HUES6 (cell line): Measurements from ENCODE around the gene KRTAP5-4.

Experiments used
- H3K27ac ChIP-seq: 2 replicates; pipeline ENCODE4 v1.7.0; 2013; ENCODE audit warnings: low read depth, mild to moderate bottlenecking, low read length, inconsistent platforms
- H3K27me3 ChIP-seq: 2 replicates; pipeline ENCODE4 v1.6.1; 2013; ENCODE audit warnings: low read length; ENCODE audit not compliant: control insufficient read depth, insufficient read depth
- H3K36me3 ChIP-seq: 2 replicates; pipeline ENCODE4 v1.6.1; 2013; ENCODE audit warnings: low read length; ENCODE audit not compliant: control insufficient read depth, insufficient read depth
- H3K4me1 ChIP-seq: 2 replicates; pipeline ENCODE4 v1.6.1; 2013; ENCODE audit warnings: low read length; ENCODE audit not compliant: control insufficient read depth, insufficient read depth
- H3K4me3 ChIP-seq: 2 replicates; pipeline ENCODE4 v1.5.1; 2013; ENCODE audit warnings: low read depth, low read length
- H3K9ac ChIP-seq: one replicate; pipeline ENCODE4 v1.6.1; 2013; ENCODE audit warnings: mild to moderate bottlenecking, low read length
- H3K9me3 ChIP-seq: 2 replicates; pipeline ENCODE4 v1.6.1; 2013; ENCODE audit warnings: low read depth, low read length; ENCODE audit not compliant: control insufficient read depth, insufficient read depth

Gene KRTAP5-4

GRCh38 chr11:1643146-1643690, 21.3 kb upstream of the KRTAP5-4 start:
- no peak overlapping the region for H3K27ac ChIP-seq

DNA sequence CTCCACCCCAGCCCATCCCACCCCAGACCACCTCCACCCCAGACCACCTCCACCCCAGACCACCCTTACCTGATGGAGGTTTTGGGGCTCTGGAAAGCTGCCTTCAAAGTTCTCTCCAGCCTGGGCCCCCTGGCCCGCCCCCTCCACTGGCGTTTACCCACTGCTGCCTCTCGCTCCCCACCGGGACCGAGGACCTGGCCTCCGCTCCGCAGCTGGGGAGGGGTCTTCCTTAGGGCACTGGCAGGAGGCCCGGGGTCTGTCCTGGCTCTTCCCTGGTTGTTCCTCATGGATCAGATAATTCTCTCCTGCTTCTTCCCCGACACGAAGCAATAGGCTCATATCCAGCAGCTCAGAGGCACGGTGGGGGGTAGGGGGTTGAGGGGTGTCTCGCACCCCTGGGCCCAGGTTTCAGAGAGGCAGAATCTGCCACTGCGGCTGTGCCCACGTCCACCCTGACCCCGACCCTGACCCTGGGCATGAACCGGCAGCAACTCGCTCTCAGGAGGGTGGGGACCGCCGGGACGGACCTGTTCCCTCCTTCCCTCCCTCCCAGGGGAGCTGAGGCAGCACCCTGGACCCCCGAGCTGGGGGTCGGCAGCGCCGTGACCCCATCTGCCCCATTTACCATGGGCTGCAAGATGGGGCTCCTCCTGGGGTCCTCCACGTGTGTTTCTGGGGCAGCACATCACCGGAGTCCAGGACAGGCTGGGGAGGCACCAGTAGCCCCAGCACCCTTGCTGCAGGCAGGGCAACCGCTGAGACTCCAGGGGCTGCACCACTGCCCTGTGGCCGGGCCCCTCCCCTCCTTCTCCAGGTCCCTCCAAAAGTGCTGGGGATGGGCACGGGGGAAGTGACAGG, 20.6 kb upstream of the KRTAP5-4 start:
- H3K27me3 ChIP-seq = peaks cover 7% of the 10 kb centered on the region; the same call in 1 of the 2 replicates
- no peak overlapping the region for H3K4me3 ChIP-seq
- no peaks in the 10 kb centered on the region for H3K36me3 ChIP-seq
- no peak overlapping the region for H3K27ac ChIP-seq
- H3K9me3 ChIP-seq = no peaks in the 10 kb centered on the region
- H3K4me1 ChIP-seq = no peaks in the 10 kb centered on the region
- H3K9ac ChIP-seq = no peak overlapping the region

More at GRCh38 chr11:1643146-1643690, 21.3 kb upstream of the KRTAP5-4 start:
- Histone ChIP-seq H3K4me1 (no peaks in the 10 kb centered on the region), H3K4me3 (no peak overlapping the region), H3K36me3 (no peaks in the 10 kb centered on the region), H3K9me3 (no peaks in the 10 kb centered on the region), H3K9ac (no peak overlapping the region), H3K27me3 (peaks cover 7% of the 10 kb centered on the region; the same call in 1 of the 2 replicates)

GRCh38 chr11:1641096-1641495, 19.2 kb upstream of the KRTAP5-4 start:
- Histone ChIP-seq H3K9me3 (no peaks in the 10 kb centered on the region), H3K4me3 (no peak overlapping the region), H3K36me3 (no peaks in the 10 kb centered on the region), H3K4me1 (no peaks in the 10 kb centered on the region), H3K27ac (no peak overlapping the region), H3K9ac (no peak overlapping the region), H3K27me3 (peaks cover 7% of the 10 kb centered on the region; the same call in 1 of the 2 replicates)

DNA sequence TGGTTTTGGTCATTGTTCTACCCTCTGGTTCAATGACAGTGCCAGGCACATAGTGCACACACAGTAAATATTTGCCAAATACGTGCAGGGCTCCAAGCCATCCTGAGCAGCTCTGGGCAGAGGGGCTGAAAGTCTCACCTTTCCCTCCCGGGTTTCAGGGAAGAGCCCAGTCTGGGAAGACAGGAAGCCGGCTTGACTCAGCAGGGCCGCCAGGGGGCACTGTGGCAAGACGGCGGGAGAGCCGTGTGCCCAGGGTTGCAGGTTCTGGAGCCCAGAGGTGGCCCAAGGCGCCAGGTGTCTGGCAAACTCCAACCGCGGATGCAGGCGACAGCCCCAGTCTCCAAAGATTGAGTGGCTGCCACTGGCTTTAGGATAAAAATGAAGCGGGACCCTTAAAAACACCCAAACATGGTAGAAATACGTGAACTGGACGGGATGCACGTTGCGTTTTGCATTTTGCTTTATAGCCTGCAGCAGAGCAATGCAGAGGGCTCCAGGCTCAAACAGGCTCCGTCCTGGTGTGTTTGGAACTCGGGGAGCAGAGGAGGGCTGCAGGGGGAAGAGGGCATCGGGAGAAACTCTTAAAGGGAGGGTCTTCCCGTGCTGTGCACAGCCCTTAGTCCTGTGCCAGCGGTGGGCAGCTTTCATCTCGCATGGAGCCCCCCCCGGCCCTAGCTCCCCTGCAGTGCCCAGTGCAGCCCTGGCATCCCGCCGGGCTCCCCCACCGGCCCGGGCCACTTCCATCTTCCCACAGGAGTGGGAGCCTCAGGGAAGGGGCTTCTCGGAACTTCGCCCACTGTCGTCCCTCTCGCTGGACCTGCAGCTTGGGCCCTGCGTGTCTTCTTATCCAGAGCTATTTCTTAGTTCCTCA, 18.4 kb upstream of the KRTAP5-4 start:
- Histone ChIP-seq H3K36me3 (no peaks in the 10 kb centered on the region), H3K9ac (no peak overlapping the region), H3K9me3 (no peaks in the 10 kb centered on the region), H3K4me1 (no peaks in the 10 kb centered on the region), H3K27me3 (peaks cover 7% of the 10 kb centered on the region; the same call in 1 of the 2 replicates), H3K27ac (no peak overlapping the region), H3K4me3 (no peak overlapping the region)

- Histone ChIP-seq H3K27me3 (peaks cover 7% of the 10 kb centered on the region; the same call in 1 of the 2 replicates), H3K36me3 (no peaks in the 10 kb centered on the region), H3K9me3 (no peaks in the 10 kb centered on the region), H3K9ac (no peak overlapping the region), H3K4me3 (no peak overlapping the region), H3K27ac (no peak overlapping the region), H3K4me1 (no peaks in the 10 kb centered on the region)
These were observed 17.7 kb upstream of the KRTAP5-4 start for GRCh38 chr11:1639666-1640065.

GRCh38 chr11:1639102-1639620, 17.2 kb upstream of the KRTAP5-4 start:
- no peaks in the 10 kb centered on the region for H3K36me3 ChIP-seq
- H3K27ac ChIP-seq = no peak overlapping the region
- H3K9ac ChIP-seq = no peak overlapping the region
- no peaks in the 10 kb centered on the region for H3K4me1 ChIP-seq
- no peak overlapping the region for H3K4me3 ChIP-seq
- no peaks in the 10 kb centered on the region for H3K9me3 ChIP-seq
- H3K27me3 ChIP-seq = peaks cover 7% of the 10 kb centered on the region; the same call in 1 of the 2 replicates

DNA sequence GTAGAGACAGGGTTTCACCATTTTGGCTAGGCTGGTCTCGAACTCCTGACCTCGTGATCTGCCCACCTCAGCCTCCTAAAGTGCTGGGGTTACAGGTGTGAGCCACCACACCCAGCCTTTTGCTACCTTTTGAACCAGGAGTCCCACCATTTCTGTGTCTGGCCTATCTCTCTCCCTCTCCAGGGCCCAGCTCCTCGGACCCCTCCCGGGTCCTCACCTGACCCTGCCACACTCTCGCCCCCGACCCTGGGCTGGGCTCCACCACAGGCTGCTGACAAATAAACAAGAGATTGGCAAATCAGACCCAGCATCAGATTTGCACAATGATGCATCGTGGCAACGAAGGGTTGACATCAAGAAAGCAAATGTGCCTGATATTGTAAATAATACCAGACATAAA, 16.4 kb upstream of the KRTAP5-4 start:
- H3K27me3 ChIP-seq = peaks cover 7% of the 10 kb centered on the region; the same call in 1 of the 2 replicates

DNA sequence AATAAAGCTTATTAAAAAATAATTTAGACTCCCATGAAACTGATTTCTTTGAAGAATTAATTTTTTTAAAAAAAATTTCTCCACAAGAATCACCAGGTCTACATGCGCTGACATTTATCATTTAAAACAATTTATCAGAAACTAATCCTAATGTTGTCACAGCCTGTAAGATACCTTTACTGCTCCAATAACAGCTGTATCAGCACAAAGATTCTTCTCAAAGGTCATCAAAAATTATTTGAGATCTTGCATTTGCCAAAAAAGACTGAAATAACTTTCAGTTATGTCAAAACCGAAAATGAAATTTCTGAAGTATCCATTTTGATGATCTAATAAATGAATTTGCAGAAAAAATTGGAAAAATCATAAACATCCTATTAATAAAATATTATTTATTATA, 15.7 kb upstream of the KRTAP5-4 start:
- Histone ChIP-seq H3K9ac (no peak overlapping the region), H3K27ac (no peak overlapping the region), H3K27me3 (peaks cover 7% of the 10 kb centered on the region; the same call in 1 of the 2 replicates), H3K36me3 (no peaks in the 10 kb centered on the region), H3K9me3 (no peaks in the 10 kb centered on the region), H3K4me3 (no peak overlapping the region), H3K4me1 (no peaks in the 10 kb centered on the region)

More for the DNA sequence above, 16.4 kb upstream of the KRTAP5-4 start:
- no peak overlapping the region for H3K4me3 ChIP-seq
- no peaks in the 10 kb centered on the region for H3K4me1 ChIP-seq
- H3K27ac ChIP-seq = no peak overlapping the region
- no peaks in the 10 kb centered on the region for H3K9me3 ChIP-seq
- no peak overlapping the region for H3K9ac ChIP-seq
- no peaks in the 10 kb centered on the region for H3K36me3 ChIP-seq

GRCh38 chr11:1636291-1636950, 14.5 kb upstream of the KRTAP5-4 start:
- Histone ChIP-seq H3K27me3 (peaks cover 13% of the 10 kb centered on the region; the same call in 1 of the 2 replicates), H3K36me3 (no peaks in the 10 kb centered on the region), H3K9me3 (no peaks in the 10 kb centered on the region), H3K27ac (no peak overlapping the region), H3K9ac (no peak overlapping the region), H3K4me1 (no peaks in the 10 kb centered on the region), H3K4me3 (no peak overlapping the region)

- Histone ChIP-seq H3K27me3 (peaks cover 23% of the 10 kb centered on the region), H3K9me3 (no peaks in the 10 kb centered on the region), H3K36me3 (no peaks in the 10 kb centered on the region)
These were observed 11.9 kb upstream of the KRTAP5-4 start for GRCh38 chr11:1633864-1634263.

More at GRCh38 chr11:1633864-1634263, 11.9 kb upstream of the KRTAP5-4 start:
- H3K4me3 ChIP-seq = no peak overlapping the region
- no peak overlapping the region for H3K27ac ChIP-seq
- H3K4me1 ChIP-seq = no peaks in the 10 kb centered on the region
- H3K9ac ChIP-seq = no peak overlapping the region
